Hepatocyte (in vitro differentiated cells): ENCODE results near the gene AOPEP.

Source experiments
- EZH2 ChIP-seq: fragments of 200-600 bp; sonication (generic); IDR thresholded peaks from 2 replicates; pipeline ENCODE4 v1.6.1; 2016; ENCODE audit warnings: antibody characterized with exemption, mild to moderate bottlenecking, borderline replicate concordance
- EZH2phosphoT487 ChIP-seq: fragments of 200-600 bp; sonication (generic); IDR thresholded peaks from one replicate; pipeline ENCODE4 v1.6.1; 2018; ENCODE audit warnings: antibody characterized with exemption, mild to moderate bottlenecking, low read depth, moderate library complexity; ENCODE audit not compliant: unreplicated experiment, severe bottlenecking
- TF ChIP-seq, protein P1 (sequence below): fragments of 200-600 bp; sonication (generic); IDR thresholded peaks from 2 replicates; pipeline ENCODE4 v1.5.1; 2016; ENCODE audit warnings: antibody characterized with exemption, mild to moderate bottlenecking; ENCODE audit not compliant: poor library complexity

DNA sequence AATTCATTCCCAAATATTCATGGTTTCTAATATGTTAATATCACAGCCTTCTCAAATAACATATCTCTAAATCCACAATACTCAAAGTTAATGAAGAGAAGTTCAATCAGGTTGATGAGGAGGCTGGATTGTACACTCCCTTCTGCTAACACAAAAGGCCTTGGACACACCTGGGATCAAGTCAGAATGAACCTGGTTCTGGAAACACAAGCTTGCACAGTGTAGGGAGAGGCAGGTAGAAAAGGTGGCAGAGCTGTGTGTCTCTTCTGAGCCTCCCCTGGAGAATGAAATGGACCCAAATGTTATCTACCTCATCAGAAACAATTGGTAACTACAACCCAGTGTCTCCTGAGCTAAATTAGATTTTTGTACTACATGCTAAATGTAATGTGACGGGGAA is 46.5 kb upstream of the AOPEP start:
- TF ChIP-seq, protein P1, sequence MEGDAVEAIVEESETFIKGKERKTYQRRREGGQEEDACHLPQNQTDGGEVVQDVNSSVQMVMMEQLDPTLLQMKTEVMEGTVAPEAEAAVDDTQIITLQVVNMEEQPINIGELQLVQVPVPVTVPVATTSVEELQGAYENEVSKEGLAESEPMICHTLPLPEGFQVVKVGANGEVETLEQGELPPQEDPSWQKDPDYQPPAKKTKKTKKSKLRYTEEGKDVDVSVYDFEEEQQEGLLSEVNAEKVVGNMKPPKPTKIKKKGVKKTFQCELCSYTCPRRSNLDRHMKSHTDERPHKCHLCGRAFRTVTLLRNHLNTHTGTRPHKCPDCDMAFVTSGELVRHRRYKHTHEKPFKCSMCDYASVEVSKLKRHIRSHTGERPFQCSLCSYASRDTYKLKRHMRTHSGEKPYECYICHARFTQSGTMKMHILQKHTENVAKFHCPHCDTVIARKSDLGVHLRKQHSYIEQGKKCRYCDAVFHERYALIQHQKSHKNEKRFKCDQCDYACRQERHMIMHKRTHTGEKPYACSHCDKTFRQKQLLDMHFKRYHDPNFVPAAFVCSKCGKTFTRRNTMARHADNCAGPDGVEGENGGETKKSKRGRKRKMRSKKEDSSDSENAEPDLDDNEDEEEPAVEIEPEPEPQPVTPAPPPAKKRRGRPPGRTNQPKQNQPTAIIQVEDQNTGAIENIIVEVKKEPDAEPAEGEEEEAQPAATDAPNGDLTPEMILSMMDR, result no peak
- TF ChIP-seq EZH2 (no peak), EZH2phosphoT487 (no peak)
